DND-41 (cell line): ENCODE measurements around the gene SMAGP.
A peak's percentile ranks its signal among the peaks of the same experiment; 100 is the strongest.
"Not testable (repeated sequence)": the region's sequence is repeated elsewhere in the genome, so short reads cannot be mapped to it uniquely, and the experiment has no call there.

Source experiments
- ATAC-seq: fragments of 200-7000 bp; cut with Tn5 transposase; 3 replicates; pipeline ENCODE4 v1.9.1; 2021; ENCODE audit warnings: low read depth; ENCODE audit not compliant: insufficient read depth
- DNase-seq: peaks from one replicate; pipeline ENCODE4 v3.0.0-alpha.2; 2020
- H2AFZ ChIP-seq: 2 replicates; pipeline ENCODE4 v1.6.0; 2012; ENCODE audit warnings: low read depth, low read length
- H3K27ac ChIP-seq: 2 replicates; pipeline ENCODE4 v1.5.1; 2012; ENCODE audit warnings: low read length, inconsistent platforms
- H3K27me3 ChIP-seq: fragments of 200-600 bp; sonication (generic); 2 replicates; pipeline ENCODE4 v1.6.0; 2012; ENCODE audit warnings: low read length, mild to moderate bottlenecking, inconsistent platforms; ENCODE audit not compliant: insufficient read depth, poor library complexity
- H3K36me3 ChIP-seq: 2 replicates; pipeline ENCODE4 v1.5.1; 2012; ENCODE audit warnings: low read length, inconsistent platforms; ENCODE audit not compliant: insufficient read depth
- H3K4me1 ChIP-seq: 2 replicates; pipeline ENCODE4 v1.5.1; 2012; ENCODE audit warnings: mild to moderate bottlenecking, low read length; ENCODE audit not compliant: insufficient read depth
- H3K4me2 ChIP-seq: 2 replicates; pipeline ENCODE4 v1.6.0; 2012; ENCODE audit warnings: mild to moderate bottlenecking, moderate library complexity, low read length, inconsistent platforms; ENCODE audit not compliant: insufficient read depth
- H3K4me3 ChIP-seq, 2 experiments: fragments of 200-600 bp in 1 of 2; shearing (Covaris generic) in 1 of 2; 2 replicates each; pipeline ENCODE4 v1.5.1; 2012 to 2016; ENCODE audit warnings: inconsistent platforms in 2 of 2, low read length in 2 of 2, mild to moderate bottlenecking in 2 of 2, low read depth in 1 of 2, moderate library complexity in 1 of 2
- H3K79me2 ChIP-seq: 2 replicates; pipeline ENCODE4 v1.6.0; 2012; ENCODE audit warnings: low read length, inconsistent platforms; ENCODE audit not compliant: insufficient read depth
- H3K9ac ChIP-seq: 2 replicates; pipeline ENCODE4 v1.6.0; 2012; ENCODE audit warnings: low read depth, mild to moderate bottlenecking, inconsistent platforms, low read length, moderate library complexity
- H3K9me3 ChIP-seq: 2 replicates; pipeline ENCODE4 v1.5.1; 2012; ENCODE audit warnings: low read length, moderate library complexity, mild to moderate bottlenecking, inconsistent platforms; ENCODE audit not compliant: insufficient read depth, severe bottlenecking
- H4K20me1 ChIP-seq: 2 replicates; pipeline ENCODE4 v1.6.0; 2012; ENCODE audit warnings: low read length; ENCODE audit not compliant: insufficient read depth
- CTCF ChIP-seq: IDR thresholded peaks from 2 replicates; pipeline ENCODE4 v1.5.1; 2012; ENCODE audit warnings: borderline replicate concordance, low read length, moderate library complexity, mild to moderate bottlenecking; ENCODE audit not compliant: poor library complexity, severe bottlenecking; ENCODE audit errors: extremely low read depth
- EZH2 ChIP-seq: IDR thresholded peaks from 3 replicates; pipeline ENCODE4 v1.6.1; 2012; ENCODE audit warnings: borderline replicate concordance, low read depth, mild to moderate bottlenecking, moderate library complexity, low read length, inconsistent platforms; ENCODE audit not compliant: severe bottlenecking

The SMAGP gene

GRCh38 chr12:51295651-51296050, 25.4 kb upstream of the SMAGP start:
- Histone ChIP-seq H3K36me3 (no peaks in the 10 kb centered on the region), H3K4me2 (no peak overlapping the region), H3K4me3 (no peak overlapping the region), H3K79me2 (no peaks in the 10 kb centered on the region), H3K9me3 (no peaks in the 10 kb centered on the region), H3K9ac (no peak overlapping the region), H3K4me1 (no peaks in the 10 kb centered on the region), H3K27me3 (no peaks in the 10 kb centered on the region), H4K20me1 (no peaks in the 10 kb centered on the region), H2AFZ (no peak overlapping the region), H3K27ac (no peak overlapping the region)
- TF ChIP-seq CTCF (no peak), EZH2 (no peak)
- DNase-seq, result no peak
- no peak for ATAC-seq

- not testable (repeated sequence) for H3K4me1 ChIP-seq, H3K27me3 ChIP-seq, H4K20me1 ChIP-seq, DNase-seq, H3K4me3 ChIP-seq, H3K4me2 ChIP-seq, H3K9me3 ChIP-seq, ATAC-seq, H3K79me2 ChIP-seq, H3K27ac ChIP-seq, H3K9ac ChIP-seq, H3K36me3 ChIP-seq, H2AFZ ChIP-seq
These were observed 23.9 kb upstream of the SMAGP start for GRCh38 chr12:51294097-51294496.

GRCh38 chr12:51293696-51294095, 23.5 kb upstream of the SMAGP start:
- Histone ChIP-seq H2AFZ (no peak overlapping the region), H3K27ac (no peak overlapping the region), H3K79me2 (no peaks in the 10 kb centered on the region), H3K4me2 (no peak overlapping the region), H3K9me3 (no peaks in the 10 kb centered on the region), H3K9ac (no peak overlapping the region), H3K27me3 (no peaks in the 10 kb centered on the region), H3K36me3 (no peaks in the 10 kb centered on the region), H4K20me1 (no peaks in the 10 kb centered on the region), H3K4me3 (no peak overlapping the region), H3K4me1 (no peaks in the 10 kb centered on the region)
- TF ChIP-seq EZH2 (no peak), CTCF (no peak)
- DNase-seq (no peak), ATAC-seq (no peak)

- H3K27ac ChIP-seq, H3K4me2 ChIP-seq, H3K4me1 ChIP-seq, H3K36me3 ChIP-seq, H2AFZ ChIP-seq, H3K9me3 ChIP-seq, H3K9ac ChIP-seq, H3K79me2 ChIP-seq, H4K20me1 ChIP-seq, H3K4me3 ChIP-seq, H3K27me3 ChIP-seq: not testable (repeated sequence)
- ATAC-seq (peak; percentile 58), DNase-seq (peak; percentile 31)
These were observed 21.6 kb upstream of the SMAGP start for GRCh38 chr12:51291603-51292513.
